Inflammatory macrophage treated with lipopolysaccharide for 1 hour (primary cell): ENCODE results near the gene HCFC2.
A peak's percentile ranks its signal among the peaks of the same experiment; 100 is the strongest.
"Not testable (repeated sequence)": the region's sequence is repeated elsewhere in the genome, so short reads cannot be mapped to it uniquely, and the experiment has no call there.

Experiments
- DNase-seq, 2 donors: peaks; one replicate each; pipeline ENCODE4 v3.0.0-alpha.2; 2020 to 2022

Gene HCFC2

DNA sequence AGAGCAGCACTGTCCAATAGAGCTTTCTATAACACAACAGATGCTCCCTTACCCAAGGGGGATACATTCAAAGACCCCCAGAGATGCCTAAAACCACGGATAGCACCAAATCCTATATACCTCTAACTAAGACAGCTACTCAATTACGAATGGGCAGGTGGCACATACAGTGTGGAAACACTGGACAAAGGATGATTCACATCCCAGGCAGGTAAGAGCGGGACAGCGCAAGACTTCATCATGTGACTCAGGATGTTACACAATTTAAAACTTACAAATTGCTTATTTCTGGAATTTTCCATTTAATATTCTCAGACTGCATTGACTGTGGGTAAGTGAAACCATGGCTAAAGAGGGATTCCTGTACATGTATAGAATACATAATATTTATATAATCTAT lies 5.5 kb upstream of the HCFC2 start:
- DNase-seq: peak in 1 of 2 donors; percentile 18

DNA sequence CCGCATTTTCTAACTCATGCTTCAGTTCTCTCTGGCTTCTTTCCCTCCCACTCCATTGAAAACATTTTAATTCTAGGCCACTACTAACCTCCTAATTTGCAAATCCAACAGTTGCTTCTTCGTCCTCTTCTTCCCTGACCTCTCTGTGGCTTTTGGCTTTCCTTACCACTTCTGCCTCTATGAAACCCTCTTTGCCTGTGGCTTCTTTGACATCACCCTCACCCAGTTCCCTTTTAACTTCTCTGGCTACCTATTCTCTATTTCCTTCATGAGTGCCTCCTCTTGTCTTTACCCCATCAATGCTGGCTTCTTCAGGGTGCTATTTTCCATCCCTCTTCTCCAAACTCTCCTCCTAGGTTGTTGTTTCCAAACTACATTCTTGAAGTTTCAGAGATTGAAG lies 4.4 kb upstream of the HCFC2 start:
- DNase-seq: peak in 1 of 2 donors; percentile 8

DNA sequence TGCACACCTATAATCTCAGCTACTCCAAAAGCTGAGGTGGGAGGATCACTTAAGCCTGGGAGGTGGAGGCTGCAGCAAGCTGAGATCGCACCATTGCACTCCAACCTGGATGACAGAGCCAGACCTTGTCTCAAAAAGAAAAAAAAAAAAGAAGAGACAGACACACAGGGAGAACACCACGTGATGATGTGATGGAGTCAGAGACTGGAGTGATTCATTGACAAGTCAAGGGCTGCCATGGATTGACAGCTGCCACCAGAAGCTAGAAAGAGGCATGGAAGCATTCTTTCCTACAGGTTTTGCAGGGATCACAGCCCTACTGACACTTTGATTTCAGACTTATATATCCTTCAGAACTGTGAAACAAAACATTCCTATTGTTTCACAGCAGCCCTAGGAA lies 3.5 kb upstream of the HCFC2 start:
- DNase-seq: no peak

- DNase-seq: peak in 1 of 2 donors; percentile 3
These were observed 660 bp upstream of the HCFC2 start for GRCh38 chr12:104063712-104064030.

DNA sequence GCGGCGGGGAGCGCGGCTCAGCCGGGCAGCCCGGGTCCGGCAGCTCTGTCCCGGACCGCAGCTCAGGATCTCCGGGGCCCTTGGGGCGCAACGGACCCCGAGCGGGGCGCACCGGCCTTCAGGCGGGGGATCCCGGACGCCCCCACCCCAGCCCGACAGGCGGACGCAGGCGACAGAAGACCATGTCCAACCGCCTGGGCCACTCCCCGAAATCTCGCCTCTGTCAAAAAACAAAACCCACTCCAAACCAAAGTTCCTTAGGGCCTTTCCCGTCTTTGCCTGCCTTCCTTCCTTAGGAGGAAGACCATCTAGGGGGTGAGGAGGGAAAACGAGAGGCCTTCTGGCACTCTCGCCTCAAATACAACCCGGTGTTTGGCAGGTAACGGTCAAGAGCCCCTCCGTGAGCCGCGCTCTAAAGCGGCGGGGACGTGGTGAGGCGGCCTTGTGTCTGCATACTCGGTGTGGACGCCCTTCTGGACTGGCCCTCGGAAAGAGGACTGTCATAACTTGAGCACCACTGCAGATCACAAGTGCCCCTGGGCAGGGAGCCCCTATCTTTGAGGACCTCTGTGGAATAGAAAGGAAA lies 604 bp downstream of the HCFC2 start:
- peak in 1 of 2 donors; percentile 19 for DNase-seq

DNA sequence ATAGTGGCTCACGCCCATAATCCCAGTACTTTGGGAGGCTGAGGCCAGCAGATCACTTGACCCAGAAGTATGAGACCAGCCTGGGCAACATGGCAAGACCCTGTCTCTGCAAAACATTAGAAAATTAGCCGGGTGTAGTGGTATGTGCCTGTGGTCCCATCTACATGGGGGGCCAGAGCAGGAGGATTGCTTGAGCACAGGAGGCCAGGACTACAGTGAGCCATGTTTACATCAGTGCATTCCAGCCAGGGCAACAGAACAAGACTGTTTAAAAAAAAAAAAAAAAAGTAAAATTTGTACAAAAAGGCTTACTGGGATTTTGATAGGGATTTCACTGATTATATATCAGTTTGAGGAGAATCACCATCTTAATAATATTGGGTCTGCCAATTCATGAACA lies 7.8 kb downstream of the HCFC2 start:
- DNase-seq: no peak

- no peak for DNase-seq
These were observed 9.4 kb downstream of the HCFC2 start for GRCh38 chr12:104073699-104074098.

DNA sequence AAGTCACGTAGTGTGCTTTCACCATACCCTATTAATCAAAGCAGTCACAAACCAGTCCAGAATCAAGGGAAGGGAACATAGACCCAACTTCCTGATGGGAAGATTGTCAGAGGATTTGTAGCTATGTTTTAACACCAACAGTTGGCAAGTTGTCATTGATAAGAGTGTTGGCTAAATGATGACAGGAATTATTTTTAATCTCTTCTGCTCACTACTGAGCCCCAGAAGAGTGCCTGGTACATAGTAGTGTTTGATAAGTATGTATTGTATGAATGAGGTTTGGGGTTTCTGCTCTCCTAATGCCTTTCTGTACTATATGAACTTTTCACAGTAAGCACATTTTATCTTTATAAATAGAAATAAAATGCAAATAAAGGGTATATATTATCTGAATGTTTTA lies 14.7 kb downstream of the HCFC2 start:
- no peak for DNase-seq

GRCh38 chr12:104080764-104081163 lies 16.4 kb downstream of the HCFC2 start:
- no peak for DNase-seq

DNA sequence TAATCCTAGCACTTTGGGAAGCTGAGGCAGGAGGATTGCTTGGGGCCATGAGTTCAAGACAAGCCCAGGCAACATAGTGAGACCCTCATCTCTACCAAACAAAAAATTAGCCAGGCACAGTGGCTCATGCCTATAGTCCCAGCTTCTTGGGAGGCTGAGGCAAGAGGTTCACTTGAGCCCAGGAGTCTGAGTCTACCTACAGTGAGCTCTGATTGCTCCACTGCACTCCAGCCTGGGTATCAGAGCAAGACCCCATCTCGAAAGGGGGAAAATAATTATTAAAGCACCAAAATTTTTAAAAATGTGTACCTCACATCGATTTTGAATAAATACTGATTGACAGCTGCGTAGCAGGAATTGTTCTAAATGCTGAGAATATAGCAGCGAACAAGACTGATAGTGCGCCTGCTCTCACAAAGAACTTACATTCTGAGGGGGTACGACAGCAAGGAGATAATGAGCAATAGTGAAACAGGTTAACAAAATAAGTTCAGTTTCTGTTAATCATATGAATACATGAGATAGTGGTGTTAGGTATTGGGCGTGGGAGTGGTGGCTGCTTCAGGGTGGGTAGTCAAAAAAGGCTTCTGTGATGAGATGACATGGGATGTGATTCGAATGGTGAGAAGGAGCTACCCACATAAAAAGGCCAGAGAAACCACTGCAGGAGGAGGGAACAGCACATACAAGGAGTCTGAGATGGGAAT lies 19.6 kb downstream of the HCFC2 start:
- no peak for DNase-seq

DNA sequence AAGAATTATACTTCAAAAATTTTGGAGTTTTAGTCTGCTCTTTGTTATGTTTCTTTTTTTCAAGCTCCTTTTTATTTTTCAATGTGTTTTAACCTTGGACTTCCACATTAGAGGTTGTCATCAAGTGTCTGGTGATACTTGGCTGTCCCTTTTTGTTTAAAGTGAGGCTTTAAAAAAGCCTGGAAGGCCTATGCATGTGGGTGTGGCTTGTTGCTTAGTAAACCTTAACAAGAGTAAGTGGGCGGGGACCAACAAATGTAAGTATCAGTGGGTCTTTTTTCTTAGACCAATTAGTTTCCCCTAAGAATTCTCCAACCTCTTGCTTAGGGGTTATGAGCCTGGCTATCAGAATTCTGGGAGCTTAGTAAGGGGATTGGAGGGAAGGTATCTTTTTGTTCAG lies 26.4 kb downstream of the HCFC2 start:
- no peak for DNase-seq

GRCh38 chr12:104091136-104091535 lies 26.8 kb downstream of the HCFC2 start:
- no peak for DNase-seq

DNA sequence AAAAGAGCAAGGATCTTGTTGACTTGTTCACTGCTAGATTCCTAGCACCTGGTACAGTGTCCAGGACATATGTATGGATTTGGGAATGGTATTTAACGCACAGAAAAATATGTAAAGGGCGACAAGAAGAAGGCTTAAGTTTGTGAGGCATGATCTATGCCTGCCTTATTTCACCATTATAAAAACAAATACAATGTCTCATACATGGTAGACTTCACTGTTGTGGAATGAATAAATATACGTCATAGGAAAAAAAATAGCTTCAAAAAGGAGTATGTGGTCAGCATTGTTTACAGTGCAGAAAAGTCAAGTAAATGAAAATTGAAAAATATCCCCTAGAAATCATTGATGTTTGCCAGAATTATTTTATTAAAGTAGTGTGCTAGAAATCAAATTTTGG lies 30.0 kb downstream of the HCFC2 start:
- DNase-seq: no peak

- no peak for DNase-seq
These were observed 31.0 kb downstream of the HCFC2 start for GRCh38 chr12:104095289-104095688.

DNA sequence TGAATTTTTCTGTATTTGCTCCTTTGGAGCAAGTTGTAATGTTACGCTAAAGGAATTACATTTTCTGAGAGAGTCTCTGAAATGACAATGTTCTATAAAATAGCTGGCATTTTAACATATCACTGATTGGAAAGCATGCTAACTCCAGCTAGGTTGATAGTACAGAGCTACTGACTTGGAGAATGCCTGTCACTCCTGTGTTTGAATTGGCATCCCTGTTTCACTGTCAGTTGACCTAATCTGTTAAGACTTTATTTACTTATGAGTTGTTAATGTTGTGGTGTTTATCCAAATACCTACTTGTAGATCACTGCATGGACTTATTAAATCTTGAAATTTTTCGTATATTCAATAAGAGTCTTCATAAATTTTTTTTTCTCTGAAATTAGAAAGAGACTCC lies 33.6 kb downstream of the HCFC2 start:
- DNase-seq: no peak

DNA sequence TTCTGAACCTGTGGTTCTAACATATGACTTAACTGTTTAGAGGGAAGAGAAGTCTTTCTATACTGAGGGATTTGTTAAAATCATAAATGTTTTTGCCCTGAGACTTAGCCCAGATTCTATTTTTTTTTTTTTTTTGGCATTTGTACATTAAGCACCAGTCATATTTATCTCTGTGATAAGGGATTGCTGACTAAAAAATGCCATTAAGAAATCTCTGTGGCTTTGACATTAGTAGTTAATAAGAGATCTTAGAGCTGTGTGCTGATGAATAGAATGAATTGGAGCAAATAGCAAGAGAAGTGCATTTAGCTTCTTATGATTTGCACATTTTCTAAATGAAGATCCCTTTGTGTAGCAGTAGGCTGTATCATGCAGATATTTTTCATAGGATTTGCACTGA lies 41.1 kb downstream of the HCFC2 start:
- no peak for DNase-seq

DNA sequence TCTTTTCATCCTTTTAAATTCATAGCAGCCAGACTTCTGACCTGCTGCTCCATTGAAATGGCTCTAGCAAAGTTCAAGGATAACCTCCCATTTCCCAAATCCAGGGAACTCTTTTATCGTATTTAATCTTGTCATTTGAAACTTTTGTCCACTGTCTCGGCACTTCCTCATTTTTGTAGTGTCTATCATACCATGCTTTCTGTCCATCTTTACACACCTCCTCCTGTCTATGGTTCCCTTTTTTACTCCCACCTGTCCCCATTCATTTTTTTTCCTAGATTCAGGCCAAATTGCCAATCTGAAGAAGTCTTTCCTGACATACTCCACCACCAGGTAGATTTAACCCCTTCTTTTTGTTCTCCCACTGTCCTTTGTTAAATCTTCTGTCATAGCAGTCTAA lies 42.6 kb downstream of the HCFC2 start:
- DNase-seq: no peak

DNA sequence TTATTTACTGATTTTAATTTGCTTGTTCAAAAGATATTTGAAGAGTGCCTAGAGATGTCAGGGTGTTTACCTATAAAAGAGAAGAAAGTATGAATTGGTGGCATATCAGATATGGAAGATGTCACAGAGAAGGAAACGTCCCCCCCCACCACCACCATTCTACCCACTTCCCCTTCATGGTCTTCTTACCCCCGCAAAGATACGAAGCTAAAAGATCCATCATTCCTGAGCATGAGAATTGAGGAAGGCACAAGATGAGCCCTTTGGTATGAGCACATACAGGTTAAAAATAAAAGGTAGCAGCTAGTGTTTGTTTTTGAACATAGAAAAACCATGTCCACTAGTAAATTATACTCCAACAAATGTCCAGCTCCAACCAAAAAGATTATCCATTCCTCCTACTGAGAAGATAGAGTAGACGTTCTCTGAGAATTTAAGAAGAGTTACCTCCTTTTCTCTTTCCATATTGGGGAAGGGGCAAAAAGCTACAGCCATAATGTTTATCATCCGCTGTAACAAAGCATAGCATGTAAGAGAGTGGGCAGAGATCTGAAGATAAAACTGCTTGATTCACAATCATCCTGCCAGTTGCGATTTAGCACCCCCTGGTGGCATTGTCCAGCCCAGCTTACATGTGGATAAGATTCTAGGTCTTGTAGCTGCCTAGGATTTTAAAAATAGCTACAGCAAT lies 44.6 kb downstream of the HCFC2 start:
- peak; percentile 55 to 93 for DNase-seq

DNA sequence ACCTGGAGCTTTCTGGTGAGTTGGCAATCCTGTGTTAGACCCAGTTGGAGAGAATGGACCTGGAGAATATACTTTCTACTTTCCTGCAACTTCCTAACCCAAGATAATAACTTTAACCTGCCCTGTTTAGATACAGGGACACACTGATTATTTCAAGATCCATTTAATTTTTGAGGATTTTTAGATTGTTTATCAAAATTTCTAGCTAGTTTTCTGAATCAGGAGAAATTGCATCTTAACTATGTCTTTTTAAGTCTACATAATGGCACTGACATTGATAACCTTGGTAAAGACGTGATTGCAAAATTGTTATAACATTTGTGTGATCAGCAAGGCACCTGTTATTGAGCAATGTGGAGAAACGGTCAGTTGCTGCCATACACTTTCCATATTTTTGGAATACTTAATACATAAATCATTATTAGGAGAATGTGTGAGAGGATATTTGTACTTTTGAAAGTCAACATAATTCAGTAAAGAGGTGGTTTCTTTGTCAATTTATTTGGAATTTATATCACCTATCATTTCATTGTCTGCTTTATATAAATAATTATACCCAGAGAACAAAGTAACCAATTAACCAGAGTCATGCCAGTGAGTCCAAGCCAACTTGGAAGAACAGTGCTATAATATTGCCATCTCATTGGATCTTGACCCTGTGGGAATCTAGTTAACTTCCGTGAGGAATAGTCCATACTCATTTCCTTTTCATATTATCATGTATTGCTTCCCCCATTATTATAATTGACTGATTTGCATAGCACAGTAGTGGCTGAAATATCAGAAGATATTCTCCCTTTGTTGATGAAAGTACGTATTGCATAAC lies 45.3 kb downstream of the HCFC2 start:
- DNase-seq: peak; percentile 27 to 41

GRCh38 chr12:104114834-104115586 lies 50.7 kb downstream of the HCFC2 start:
- DNase-seq: not testable (repeated sequence)

GRCh38 chr12:104115587-104115975 lies 51.2 kb downstream of the HCFC2 start:
- no peak for DNase-seq

- DNase-seq: no peak
These were observed 56.7 kb downstream of the HCFC2 start for GRCh38 chr12:104121001-104121400.

- no peak for DNase-seq
These were observed 58.0 kb downstream of the HCFC2 start for GRCh38 chr12:104122298-104122697.
